GM21717 (cell line): Measurements from ENCODE around the gene PARD3B.

Source experiments
- ATAC-seq: cut with Tn5 transposase; IDR thresholded peaks from one replicate; pipeline ENCODE4 v1.9.1; 2021; ENCODE audit warnings: mild to moderate bottlenecking, moderate library complexity; ENCODE audit not compliant: unreplicated experiment

The PARD3B gene, protein sequence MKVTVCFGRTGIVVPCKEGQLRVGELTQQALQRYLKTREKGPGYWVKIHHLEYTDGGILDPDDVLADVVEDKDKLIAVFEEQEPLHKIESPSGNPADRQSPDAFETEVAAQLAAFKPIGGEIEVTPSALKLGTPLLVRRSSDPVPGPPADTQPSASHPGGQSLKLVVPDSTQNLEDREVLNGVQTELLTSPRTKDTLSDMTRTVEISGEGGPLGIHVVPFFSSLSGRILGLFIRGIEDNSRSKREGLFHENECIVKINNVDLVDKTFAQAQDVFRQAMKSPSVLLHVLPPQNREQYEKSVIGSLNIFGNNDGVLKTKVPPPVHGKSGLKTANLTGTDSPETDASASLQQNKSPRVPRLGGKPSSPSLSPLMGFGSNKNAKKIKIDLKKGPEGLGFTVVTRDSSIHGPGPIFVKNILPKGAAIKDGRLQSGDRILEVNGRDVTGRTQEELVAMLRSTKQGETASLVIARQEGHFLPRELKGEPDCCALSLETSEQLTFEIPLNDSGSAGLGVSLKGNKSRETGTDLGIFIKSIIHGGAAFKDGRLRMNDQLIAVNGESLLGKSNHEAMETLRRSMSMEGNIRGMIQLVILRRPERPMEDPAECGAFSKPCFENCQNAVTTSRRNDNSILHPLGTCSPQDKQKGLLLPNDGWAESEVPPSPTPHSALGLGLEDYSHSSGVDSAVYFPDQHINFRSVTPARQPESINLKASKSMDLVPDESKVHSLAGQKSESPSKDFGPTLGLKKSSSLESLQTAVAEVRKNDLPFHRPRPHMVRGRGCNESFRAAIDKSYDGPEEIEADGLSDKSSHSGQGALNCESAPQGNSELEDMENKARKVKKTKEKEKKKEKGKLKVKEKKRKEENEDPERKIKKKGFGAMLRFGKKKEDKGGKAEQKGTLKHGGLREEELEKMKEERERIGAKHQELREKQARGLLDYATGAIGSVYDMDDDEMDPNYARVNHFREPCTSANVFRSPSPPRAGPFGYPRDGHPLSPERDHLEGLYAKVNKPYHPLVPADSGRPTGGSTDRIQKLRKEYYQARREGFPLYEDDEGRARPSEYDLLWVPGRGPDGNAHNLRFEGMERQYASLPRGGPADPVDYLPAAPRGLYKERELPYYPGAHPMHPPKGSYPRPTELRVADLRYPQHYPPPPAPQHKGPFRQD (N-terminal part only)

DNA sequence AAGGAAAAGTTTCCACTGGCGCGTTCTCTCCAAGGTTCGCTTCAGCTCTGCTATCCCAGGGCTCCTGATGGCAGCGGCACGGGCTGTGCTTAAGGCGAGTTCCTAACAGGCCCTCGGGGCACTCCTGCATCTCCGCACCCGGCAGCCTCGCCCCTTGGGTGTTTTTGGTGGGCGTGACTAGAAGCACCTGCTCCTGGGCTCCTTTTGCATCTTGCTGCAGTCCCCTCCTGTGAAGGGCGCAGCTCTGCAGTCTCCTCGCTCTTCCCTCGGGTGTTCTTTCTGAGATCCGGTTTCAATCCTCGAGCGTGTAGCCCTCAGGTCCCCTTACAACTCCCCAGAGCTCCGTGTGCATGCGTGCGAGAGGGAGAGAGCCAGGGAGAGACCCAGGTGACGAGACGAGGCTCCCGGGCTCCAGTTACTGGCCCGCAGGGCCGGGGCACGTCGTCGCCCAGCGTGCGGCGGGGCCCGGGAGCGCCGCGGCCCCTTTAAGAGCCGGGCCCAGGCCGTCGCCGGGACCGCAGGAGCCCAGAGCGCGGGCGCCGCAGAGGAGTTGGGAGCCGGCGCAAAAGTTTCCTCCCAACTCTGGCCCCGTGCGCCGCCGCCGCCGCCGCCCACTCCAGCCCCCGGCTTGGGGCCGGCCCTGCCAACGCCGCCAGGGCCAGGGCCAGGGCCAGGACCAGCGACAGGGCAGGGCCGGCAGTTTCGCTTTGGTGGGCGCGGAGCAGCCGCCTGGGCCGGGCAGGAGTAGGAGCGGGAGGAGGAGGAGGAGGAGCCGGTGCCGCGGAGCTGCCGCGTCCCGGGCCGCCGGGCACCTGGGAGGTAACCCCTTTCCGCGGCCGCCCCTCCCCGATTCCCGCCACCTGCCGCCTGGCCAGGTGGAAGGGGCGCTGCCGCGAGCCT is at the start of gene PARD3B:
Gene PARD3B, plus strand, starts transcription at position 515 of the 900 bp plus-strand sequence. CDS start 525 bp downstream, outside the sequence.
- peak; percentile 60 for ATAC-seq

DNA sequence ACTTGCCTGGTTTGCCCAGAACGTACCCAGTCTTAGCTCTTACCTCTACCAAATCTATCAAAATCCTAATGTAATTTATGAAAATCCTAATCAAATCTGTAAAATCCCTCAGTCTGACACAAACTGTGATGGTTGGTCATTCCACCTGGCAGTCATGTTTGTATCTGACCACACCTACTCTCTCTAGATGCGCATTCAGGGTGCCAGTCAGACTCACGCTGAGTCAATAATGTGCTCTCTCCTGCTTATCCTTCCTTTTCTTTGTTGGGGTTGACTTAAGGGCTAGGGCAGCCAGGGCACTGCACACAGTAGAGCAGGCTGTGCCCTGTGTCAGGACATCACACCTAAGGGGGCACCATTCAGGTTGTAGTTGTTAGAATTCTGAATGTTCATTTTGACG is 48.5 kb upstream of the PARD3B start:
- ATAC-seq: no peak

DNA sequence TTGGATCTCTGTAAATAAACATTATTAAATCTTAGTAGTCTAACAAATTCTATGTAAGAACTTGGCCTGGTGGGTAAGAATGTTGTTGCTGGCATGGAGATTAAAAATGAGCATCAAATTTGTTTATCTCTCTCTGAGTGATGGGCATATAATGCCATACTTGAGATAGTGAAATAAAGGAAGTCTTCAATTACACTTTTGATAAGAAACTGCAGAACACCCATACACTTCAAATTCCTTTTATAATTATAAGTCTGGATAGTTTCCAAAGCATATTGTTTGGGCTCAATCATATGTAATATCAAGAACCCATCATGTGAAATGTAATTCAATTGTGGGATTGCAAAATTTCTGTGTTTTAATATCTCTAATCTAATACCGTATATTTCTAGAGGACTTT is 47.4 kb upstream of the PARD3B start:
- no peak for ATAC-seq

DNA sequence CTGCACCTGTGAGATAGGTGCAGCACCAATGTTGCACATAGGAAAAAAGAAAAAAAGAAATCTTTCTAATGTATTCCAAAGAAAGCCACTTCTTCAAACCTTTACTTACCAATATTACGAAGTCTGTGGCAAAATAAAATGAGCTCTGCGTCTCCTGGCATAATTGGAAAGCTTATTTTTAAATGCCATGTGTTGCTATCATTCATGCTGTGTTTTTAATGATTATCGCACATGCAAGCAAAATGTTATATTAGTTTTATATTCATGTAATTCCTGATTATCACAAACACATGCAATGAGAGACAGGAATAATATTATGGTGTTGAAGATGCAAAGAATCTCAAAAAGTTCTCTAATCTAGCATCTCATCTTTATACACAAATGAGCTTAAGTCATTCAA is 47.0 kb upstream of the PARD3B start:
- no peak for ATAC-seq

DNA sequence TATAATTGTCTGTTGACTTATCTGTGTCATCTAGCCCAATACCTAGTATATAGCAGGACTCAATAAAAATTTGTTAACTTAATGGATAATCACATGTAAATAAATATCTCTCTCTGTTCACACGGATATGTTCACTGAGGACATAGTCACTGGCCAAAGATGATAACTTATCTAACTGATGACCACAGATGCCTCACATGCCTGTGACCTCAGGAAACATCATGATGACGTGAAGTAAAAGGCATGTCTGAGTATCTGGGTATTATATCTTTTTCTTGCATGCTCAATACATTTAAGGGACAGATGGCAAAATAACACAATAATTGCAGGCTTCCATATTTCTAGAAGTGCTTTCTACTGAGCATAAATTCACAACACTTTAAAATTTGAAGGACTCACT is 41.4 kb upstream of the PARD3B start:
- no peak for ATAC-seq

DNA sequence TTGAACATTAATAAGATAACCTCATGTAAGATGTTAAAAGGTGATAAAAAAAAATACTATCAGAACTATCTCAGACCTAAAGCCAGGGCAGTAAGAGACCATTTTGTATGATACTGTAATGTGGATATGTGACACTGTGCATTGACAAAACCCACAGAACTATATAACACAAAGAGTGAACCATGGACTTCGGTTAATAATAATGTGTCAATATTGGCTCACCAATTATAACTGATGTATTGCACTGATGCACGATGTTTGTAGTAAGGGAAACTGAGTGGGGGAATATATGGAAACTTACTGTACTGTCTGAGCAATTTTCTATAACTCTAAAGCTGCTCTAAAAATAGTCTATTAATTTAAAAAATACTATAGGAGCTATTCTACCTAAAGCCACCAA is 40.7 kb upstream of the PARD3B start:
- no peak for ATAC-seq

DNA sequence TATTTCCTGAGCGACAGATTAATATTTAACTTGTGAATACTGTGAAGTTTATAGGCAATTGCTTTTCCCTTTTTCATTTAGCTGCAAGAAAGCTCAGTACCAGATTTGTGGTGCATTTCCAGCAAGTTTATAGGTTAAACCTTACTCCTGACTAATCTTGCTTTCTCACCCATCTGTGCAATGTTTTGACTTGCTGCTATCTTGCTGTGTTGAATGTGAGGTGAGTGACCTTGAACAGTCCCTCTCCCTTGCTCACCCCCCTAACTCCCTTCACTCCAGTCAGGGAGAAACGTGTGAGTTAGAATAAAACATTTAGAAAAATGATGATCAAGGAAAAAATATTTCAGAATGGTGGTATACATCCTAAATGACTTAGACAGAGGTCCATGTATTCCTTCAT is 39.8 kb upstream of the PARD3B start:
- no peak for ATAC-seq

DNA sequence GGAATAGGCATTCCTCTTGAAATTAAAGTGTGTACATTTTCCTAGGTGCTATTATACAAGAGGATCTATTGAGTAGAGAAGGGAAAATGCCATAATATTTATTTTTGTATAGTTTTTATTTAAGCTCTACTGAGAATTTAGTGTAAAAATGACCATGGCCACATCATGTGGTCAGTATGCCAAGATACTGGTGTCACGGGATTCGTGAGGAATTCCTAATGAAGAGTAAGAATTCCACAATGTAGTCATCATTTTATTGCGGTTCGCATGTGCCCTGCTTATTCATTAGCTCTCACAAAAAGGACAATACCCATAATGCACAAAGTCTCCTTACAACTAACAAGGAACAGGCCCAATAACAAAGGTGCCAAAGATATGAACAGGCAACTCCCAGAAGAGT is 39.3 kb upstream of the PARD3B start:
- no peak for ATAC-seq

DNA sequence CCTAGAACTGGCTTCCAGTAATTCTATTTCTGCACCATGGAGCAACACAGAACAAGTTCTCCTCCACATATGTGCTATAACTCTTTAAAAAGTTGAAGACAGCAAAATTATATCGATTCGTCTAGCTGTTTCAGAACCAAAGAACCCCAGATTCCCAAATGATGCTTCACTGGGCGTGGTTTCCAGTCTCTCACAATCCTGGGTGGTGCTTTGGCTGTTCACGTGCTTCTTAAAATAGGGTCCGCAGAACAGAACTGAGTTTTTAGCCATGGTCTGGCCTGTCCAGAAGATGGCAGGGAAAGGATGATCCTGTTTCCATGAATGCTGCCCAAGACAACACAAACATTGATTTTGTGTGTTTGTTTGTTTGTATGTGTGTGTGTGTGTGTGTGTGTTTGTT is 37.6 kb upstream of the PARD3B start:
- no peak for ATAC-seq

DNA sequence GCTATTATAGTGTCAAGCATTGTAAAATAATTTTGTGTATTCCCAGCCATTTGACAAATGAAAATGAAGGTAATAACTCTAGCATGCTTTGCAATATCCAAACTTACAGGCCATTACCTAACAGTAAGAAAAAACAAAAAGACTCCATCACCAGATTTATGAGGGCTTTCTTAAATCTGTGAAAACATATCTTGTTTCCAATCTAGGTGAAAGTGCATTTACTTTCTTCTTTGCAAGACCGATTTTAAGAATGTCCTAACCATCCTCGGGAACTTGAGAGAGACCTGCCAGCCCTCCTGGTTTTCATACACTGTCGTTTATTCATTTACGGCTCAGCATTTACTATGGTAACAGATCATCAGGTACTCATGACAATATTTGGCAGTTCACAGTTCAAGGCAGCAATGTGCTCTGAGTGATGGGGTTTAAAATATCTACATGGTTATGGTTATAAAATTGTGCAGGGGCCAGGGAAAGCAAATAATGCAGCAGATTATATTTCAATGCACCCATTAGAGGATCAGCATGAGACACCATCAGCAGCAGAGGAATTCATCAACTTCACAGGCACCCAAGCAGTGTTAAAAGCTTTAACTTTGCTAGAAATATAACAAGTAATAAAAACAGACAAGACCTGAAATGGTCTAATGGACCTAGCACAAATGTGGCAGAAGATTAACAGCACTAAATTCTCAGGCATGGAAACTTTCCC is 34.4 kb upstream of the PARD3B start:
- ATAC-seq: no peak

DNA sequence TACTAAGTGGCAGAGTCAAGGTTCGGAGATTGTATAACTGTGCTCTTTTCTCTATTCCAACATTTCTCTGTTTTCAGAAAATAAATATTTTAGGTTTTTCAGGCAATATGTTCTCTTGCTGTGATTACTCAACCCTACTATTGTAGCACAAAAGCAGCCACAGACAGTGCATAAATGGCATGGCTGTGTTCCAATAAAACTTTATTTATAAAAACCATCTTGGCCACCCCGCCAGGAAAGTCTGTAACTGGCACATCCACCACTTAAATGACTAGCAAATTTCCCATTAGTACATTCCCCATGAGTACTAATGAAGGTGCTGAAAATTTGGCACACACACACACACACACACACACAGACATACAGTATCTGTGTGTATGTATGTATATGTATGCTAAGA is 30.8 kb upstream of the PARD3B start:
- no peak for ATAC-seq

DNA sequence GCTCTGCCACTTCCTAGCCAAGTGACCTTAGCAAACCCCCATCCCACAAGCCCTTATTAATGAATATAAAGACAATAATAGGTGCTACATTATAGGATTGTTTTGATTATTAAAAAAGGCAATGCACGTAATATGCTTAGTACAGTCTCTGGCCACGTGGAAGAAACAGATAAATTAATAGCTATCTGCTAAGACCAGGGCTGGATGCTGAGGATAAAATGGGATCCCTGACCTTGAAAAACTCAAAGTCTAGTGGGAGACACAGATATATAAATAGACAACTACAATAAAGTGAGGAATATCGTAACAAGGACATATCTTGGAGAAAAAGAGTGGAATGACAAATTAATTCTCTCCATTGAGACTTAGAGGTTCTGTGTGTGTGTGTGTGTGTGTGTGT is 29.9 kb upstream of the PARD3B start:
- ATAC-seq: no peak

DNA sequence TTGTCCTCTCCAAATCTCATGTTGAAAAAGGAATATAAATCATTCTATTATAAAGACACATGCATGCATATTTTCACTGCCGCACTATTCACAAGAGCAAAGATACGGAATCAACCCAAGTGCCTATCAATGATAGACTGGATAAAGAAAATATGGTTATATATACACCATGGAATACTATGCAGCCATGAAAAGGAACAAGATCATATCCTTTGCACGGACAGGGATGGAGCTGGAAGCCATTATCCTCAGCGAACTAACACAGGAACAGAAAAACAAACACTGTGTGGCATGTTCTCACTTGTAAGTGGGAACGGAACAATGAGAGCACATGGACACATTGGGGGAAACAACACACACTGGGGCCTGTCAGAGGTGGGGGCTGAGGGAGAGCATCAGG is 28.1 kb upstream of the PARD3B start:
- ATAC-seq: no peak

DNA sequence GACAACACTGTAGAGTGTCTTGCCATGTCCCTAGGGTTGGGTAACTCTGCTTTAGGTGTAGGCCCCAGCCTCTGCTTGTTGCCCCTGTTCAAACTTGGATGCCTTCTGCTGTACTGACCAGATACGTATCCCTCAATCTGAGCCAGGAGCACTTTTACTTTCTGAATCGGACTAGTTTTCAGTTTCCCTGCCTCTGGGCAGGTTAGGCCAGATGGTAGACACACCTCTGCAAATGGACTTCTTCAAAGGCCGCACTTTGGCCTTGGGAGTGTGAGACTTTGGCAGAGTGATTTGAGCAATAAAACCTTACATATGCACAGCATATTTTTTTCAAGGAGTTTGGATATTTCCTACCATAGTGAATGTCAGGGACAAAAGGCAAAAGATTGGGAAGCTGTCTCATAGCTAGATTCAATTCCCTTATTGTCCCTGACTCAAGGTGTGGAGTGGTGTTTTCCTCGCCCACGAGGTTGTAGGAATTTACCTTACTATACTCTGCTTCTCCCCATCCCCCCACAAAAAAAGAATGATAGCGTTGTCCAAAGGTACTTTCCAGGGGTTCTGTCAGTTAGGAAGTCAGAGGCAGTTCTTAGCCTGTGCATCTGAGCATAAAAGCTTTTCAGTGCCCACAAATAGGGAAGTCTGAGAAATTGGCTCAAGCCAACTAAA is 15.3 kb upstream of the PARD3B start:
- no peak for ATAC-seq

DNA sequence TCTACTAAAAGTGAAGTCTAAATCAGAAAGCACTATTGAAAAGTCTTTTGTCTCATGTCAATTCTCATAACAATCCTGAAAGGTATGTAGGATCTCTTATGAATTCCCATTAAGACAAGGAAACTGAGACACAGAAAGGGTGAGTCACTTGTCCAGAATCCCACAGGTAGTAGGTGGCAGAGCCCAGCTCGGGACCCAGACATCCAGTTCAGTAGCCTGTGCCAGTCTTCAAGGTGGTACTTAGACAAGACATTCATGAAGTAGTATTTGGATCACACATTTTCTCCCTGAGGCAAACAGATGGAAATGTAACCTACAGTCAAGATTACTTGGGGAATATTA is 14.8 kb upstream of the PARD3B start:
- ATAC-seq: no peak

DNA sequence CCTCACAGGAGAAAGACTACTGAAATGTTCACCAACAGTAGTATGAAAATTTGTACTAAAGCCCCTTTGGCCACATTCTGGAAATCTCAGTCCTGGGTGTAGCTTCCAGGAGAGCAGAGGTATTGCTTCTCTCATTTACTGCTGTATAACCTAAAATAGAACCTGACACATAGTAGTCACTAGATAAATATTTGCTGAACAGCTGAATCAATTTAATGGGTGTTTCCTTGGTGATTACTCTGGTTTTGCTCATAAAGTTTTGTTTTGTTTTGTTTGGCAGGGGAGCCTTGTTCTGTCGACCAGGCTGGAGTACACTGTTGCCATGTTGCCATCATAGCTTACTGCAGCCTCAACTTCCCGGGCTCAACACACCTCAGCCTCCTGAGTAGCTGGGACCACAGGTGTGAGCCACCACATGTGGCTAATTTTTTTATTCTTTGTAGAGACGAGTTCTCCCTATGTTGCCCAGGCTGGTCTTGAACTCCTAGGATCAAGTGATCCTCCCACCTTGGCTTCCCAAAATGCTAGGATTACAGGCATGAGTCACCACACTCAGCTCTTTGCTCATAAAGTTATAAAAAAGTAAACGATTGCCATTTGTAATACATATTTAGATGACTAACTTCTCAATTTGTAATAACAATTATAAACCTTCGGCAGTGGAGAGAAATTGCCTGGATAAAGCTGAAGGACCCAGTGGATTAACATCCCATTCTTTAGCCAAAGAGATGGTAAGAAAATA is 11.5 kb upstream of the PARD3B start:
- ATAC-seq: no peak

DNA sequence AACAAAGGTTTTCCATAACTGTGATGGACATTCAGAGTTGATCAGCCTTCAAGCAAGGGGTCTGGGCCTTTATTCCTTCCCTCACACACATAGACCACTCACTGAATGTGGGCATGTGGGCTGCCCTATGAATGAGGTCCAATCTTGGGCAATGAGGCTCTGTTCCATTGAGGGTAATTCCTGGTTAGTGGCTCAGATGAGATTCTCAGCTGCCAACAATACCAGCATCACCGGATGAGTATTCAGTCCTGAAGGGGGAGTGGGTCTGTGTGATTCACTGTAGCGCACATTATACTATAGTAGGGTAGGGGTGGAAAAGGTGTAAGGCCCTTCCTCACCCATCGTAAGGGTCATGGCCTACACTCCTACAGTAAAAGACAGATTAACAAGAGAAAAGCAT is 9.9 kb upstream of the PARD3B start:
- ATAC-seq: no peak

DNA sequence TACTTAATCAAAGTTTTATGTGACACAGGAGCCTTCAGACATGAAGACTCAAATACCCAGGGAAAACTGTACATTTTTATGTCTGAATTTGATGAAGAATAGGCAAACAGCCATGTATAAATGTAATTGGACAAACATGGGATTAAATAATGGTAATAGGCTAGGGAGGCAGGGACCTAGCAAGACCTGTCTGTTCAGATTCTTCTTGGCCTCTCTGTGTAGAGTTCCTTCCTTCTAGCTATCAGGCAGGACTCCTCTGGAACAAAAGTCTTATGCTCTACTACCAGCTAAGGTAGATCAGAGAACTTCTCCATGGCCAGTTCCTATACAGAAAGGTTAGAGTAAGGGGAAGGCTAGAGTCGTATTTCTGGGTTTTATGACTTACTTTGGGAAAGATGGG is 9.5 kb upstream of the PARD3B start:
- ATAC-seq: no peak
